Breast epithelium (tissue), 4 donors: ENCODE data around the gene CLTC. TPM values are rescaled to one million over a fixed set of nuclear protein-coding genes. Genes with fewer than 3 reads are reported as not detected.
"Not testable (repeated sequence)": the region's sequence is repeated elsewhere in the genome, so short reads cannot be mapped to it uniquely, and the experiment has no call there.

Source experiments
- DNase-seq, 2 donors: peaks; one replicate each; pipeline ENCODE4 v3.0.0-alpha.2; 2019; ENCODE audit warnings: low spot score in 2 of 2
- H3K27ac ChIP-seq, 2 donors: fragments of 200-600 bp; sonication (generic) in 1 of 2; one replicate each; pipeline ENCODE4 v1.5.1; 2016 to 2019; ENCODE audit warnings: mild to moderate bottlenecking in 1 of 2
- H3K27me3 ChIP-seq, 2 donors: fragments of 200-600 bp; sonication (generic) in 1 of 2; one replicate each; pipeline versions ENCODE4 v1.5.1 to v1.6.0; 2017 to 2019; ENCODE audit warnings: control low read depth in 1 of 2, mild to moderate bottlenecking in 1 of 2
- H3K36me3 ChIP-seq: fragments of 200-600 bp; one replicate; pipeline ENCODE4 v1.5.1; 2019
- H3K4me1 ChIP-seq, 2 donors: fragments of 200-600 bp; sonication (generic); one replicate each; pipeline ENCODE4 v1.5.1; 2016 to 2019; ENCODE audit warnings: control low read depth in 1 of 2
- H3K4me3 ChIP-seq, 3 donors: fragments of 200-600 bp; sonication (generic); 1 replicate in 2 of 3; 2 replicates in 1 of 3; pipeline ENCODE4 v1.5.1; 2016 to 2019; ENCODE audit warnings: mild to moderate bottlenecking in 3 of 3, moderate library complexity in 2 of 3
- H3K9me3 ChIP-seq, 2 donors: fragments of 200-600 bp; sonication (generic) in 1 of 2; one replicate each; pipeline ENCODE4 v1.5.1; 2016 to 2019; ENCODE audit warnings: control low read depth in 1 of 2
- POLR2A ChIP-seq: fragments of 450-650 bp; IDR thresholded peaks from one replicate; pipeline ENCODE4 v1.6.1; 2016; ENCODE audit warnings: antibody characterized with exemption, mild to moderate bottlenecking, moderate library complexity
- POLR2AphosphoS5 ChIP-seq, 3 donors: sonication (generic); formaldehyde crosslinking; IDR thresholded peaks; one replicate each; pipeline ENCODE4 v1.6.1; 2017; ENCODE audit warnings: antibody characterized with exemption in 3 of 3
- intact Hi-C: fragments of 100-400 bp; cut with DNase I; formaldehyde crosslinking; loops from one replicate; pipeline ENCODE4 v1.15.1; 2023; ENCODE audit warnings: low total_unique reads
- total RNA-seq, 3 donors: library from RNA; depleted of rRNA; stranded (reverse); fragments of >200 nt; gene quantifications; one replicate each; pipeline ENCODE4 v1.1.0, GENCODE V29; 2016
- TF ChIP-seq, protein P1 (sequence below), 3 donors: fragments of 450-650 bp; IDR thresholded peaks; one replicate each; pipeline ENCODE4 v1.5.1; 2016 to 2017; ENCODE audit warnings: antibody characterized with exemption in 3 of 3, mild to moderate bottlenecking in 3 of 3, moderate library complexity in 3 of 3

The CLTC gene
- 100 to 1,000 TPM; 199 to 231 (median 213) TPM for total RNA-seq

DNA sequence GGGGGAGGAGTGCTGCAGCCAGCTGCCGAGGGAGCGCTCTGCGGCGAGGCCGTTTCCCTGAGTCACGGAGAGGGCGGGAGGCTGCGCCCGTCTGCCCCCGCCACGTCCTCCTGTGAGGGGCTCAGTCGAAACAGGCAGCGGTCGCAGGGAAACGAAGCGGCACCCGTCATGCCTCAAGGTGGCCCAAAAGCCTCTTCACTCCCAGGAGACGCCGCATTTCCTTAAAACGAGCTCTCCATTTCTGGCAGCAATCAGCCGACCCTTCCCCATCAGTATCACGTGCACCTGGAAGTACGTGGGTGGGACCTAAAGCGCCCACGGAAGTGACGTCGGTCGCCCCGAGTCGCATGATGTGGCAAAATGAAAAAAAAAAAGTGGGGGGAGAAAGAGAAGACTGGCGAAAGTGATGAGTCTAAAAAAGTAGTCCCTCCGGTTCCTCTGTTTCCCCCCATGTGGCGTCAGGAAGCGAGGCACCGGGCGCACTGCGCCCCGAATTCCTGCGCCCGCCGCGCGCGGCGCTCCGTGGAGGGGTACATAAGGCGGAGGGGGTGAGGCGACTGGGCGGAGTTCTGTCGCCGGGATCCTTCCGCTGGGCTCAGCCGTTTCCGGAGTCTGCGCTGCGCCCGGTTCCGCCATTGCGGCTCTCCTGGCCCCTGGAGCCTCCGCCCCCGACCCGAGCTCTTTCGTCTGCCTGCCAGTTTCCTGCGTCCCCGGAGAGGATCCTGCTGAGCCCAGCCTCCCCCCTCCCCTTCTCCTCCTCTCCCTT, at the start of gene CLTC:
Gene CLTC, plus strand, starts transcription at position 598 of the 766 bp plus-strand sequence. CDS start 237 bp downstream, outside the sequence.
- DNase-seq: peak; percentile 88 to 93
- intact Hi-C loops: no loop called here
- H3K4me3 ChIP-seq: peak within 1 kb of the TSS; percentile 74 to 94 (median 76)
- TF ChIP-seq POLR2AphosphoS5 (IDR thresholded peaks at IDR 0.05) (peak; percentile 98 to 100 (median 98)), POLR2A (peak; percentile 86)
- TF ChIP-seq, protein P1, sequence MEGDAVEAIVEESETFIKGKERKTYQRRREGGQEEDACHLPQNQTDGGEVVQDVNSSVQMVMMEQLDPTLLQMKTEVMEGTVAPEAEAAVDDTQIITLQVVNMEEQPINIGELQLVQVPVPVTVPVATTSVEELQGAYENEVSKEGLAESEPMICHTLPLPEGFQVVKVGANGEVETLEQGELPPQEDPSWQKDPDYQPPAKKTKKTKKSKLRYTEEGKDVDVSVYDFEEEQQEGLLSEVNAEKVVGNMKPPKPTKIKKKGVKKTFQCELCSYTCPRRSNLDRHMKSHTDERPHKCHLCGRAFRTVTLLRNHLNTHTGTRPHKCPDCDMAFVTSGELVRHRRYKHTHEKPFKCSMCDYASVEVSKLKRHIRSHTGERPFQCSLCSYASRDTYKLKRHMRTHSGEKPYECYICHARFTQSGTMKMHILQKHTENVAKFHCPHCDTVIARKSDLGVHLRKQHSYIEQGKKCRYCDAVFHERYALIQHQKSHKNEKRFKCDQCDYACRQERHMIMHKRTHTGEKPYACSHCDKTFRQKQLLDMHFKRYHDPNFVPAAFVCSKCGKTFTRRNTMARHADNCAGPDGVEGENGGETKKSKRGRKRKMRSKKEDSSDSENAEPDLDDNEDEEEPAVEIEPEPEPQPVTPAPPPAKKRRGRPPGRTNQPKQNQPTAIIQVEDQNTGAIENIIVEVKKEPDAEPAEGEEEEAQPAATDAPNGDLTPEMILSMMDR (IDR thresholded peaks at IDR 0.05): peak in 1 of 3 donors; percentile 23
- no peaks in the 10 kb centered on the region for H3K9me3 ChIP-seq
- H3K4me1 ChIP-seq: peaks cover 0 to 19% of the 10 kb centered on the region in 2 donors
- no peaks in the 10 kb centered on the region for H3K27me3 ChIP-seq
- peak within 1 kb of the TSS; percentile 98 to 99 for H3K27ac ChIP-seq
- H3K36me3 ChIP-seq: no peaks in the 10 kb centered on the region

GRCh38 chr17:59572301-59572924, 47.3 kb upstream of the CLTC start:
- no peak for DNase-seq
- H3K4me1 ChIP-seq: no peaks in the 10 kb centered on the region
- H3K9me3 ChIP-seq: no peaks in the 10 kb centered on the region
- TF ChIP-seq POLR2A (no peak), POLR2AphosphoS5 (IDR thresholded peaks at IDR 0.05) (no peak)
- TF ChIP-seq, protein P1 (IDR thresholded peaks at IDR 0.05): no peak
- H3K27ac ChIP-seq: peak overlapping the region in 1 of 2 donors; percentile 8
- no peaks in the 10 kb centered on the region for H3K27me3 ChIP-seq
- no peaks in the 10 kb centered on the region for H3K36me3 ChIP-seq
- no peak overlapping the region for H3K4me3 ChIP-seq
- intact Hi-C loops: no loop called here

- intact Hi-C loops, H3K4me3 ChIP-seq, DNase-seq, H3K27ac ChIP-seq, H3K36me3 ChIP-seq, H3K27me3 ChIP-seq, H3K4me1 ChIP-seq, H3K9me3 ChIP-seq: not testable (repeated sequence)
These were observed 35.5 kb upstream of the CLTC start for GRCh38 chr17:59584168-59584567.

DNA sequence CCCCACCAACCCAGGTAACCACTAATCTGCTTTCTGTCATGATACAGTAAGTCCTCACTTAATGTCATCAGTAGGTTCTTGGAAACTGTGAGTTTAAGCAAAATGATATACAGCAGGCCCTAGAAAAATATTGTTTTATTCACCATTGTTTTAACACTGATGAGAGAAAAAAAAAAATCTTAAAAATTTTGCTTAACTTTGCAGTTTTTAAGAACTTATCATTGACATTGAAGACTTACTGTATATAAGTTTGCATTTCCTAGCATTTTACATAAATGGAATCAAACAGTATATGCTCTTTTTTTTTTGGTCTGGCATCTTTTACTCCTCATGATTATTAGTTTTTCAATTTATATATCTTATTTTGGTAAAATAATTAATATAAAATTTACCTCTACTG, 19.5 kb upstream of the CLTC start:
- Histone ChIP-seq H3K9me3 (no peaks in the 10 kb centered on the region), H3K36me3 (no peaks in the 10 kb centered on the region), H3K27me3 (no peaks in the 10 kb centered on the region), H3K27ac (no peak overlapping the region), H3K4me3 (no peak overlapping the region), H3K4me1 (no peaks in the 10 kb centered on the region)
- TF ChIP-seq POLR2AphosphoS5 (IDR thresholded peaks at IDR 0.05): no peak
- TF ChIP-seq, protein P1 (IDR thresholded peaks at IDR 0.05): no peak
- no peak for TF ChIP-seq POLR2A
- DNase-seq: no peak
- intact Hi-C loops: no loop called here

DNA sequence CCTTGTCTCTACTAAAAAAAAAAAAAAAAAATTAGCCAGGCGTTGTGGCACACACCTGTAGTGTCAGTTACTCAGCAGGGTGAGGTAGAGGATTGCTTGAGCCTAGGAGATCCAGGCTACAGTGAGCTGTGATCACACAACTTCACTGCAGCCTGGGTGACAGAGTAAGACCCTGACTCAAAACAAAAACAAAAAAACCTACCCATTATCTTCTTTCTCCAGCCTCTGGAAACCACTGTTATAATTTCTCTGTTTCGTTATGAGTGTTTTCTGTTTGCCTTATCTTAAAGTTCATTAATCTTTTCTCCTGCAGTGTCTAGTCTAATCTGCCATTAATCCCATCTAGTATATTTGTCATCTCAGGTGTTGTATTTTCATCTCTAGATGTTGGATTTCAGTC, 18.6 kb upstream of the CLTC start:
- no peak overlapping the region for H3K4me3 ChIP-seq
- TF ChIP-seq POLR2AphosphoS5 (IDR thresholded peaks at IDR 0.05): no peak
- TF ChIP-seq, protein P1 (IDR thresholded peaks at IDR 0.05): no peak
- TF ChIP-seq POLR2A: no peak
- no peaks in the 10 kb centered on the region for H3K27me3 ChIP-seq
- H3K4me1 ChIP-seq: no peaks in the 10 kb centered on the region
- H3K27ac ChIP-seq: no peak overlapping the region
- intact Hi-C loops: no loop called here
- no peaks in the 10 kb centered on the region for H3K9me3 ChIP-seq
- no peak for DNase-seq
- no peaks in the 10 kb centered on the region for H3K36me3 ChIP-seq
